Activated T-cell treated with anti-CD3 and anti-CD28 coated beads for 24 hours (primary cell): Measurements from ENCODE around the gene PRDM16.

Experiments used
- DNase-seq: peaks from one replicate; pipeline ENCODE4 v3.0.0-alpha.2; 2020; ENCODE audit warnings: low read depth

The PRDM16 gene

DNA sequence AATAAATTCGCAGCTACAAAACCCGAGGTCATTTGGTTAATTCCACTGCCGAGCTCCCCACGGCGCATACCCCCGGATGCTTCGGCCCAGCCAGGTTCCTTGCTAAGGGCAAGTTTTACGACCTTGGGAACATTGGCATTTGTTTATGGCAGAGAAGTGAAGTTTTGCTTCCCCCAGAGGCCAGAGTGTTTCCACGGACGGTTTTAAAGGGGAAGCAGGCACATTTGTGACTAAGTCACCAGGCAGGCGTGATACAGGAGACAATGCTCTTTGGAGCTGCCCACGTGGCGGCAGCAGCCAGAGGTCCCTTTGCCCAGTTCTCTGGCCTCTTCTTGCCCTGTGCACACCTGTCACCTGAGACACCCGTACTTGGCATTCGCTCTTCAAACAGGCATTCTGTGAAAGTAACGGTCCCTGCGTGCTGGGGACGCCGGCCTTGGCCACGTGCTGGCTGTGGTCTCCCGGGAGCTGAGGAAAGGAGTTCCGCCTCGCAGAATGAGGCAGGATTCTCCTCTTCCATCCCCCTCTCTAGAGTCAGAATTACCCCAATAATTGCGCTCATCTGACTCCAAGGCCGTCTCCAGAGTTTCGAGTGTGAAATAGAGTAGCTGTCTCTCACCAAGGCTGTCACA lies 138.3 kb downstream of the PRDM16 start:
- DNase-seq = no peak

DNA sequence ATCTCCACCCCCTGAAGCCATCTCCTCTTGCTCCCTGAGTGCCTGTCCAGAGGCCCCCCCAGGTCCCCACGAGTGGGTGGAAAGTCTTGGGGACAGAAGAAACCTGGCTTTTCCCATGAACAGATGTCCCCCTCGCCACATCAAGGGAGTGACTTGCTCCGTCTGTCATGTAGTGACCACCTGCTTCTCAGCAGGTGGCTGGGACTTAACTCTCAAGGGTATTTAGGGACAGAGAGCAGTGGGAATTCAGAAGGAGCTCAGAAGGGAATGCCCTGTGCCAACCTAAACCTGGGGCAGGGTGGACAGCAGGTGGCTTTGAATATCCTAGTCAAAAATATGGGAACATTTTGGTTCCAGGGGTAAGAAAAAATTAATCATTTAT lies 139.8 kb downstream of the PRDM16 start:
- DNase-seq = no peak

DNA sequence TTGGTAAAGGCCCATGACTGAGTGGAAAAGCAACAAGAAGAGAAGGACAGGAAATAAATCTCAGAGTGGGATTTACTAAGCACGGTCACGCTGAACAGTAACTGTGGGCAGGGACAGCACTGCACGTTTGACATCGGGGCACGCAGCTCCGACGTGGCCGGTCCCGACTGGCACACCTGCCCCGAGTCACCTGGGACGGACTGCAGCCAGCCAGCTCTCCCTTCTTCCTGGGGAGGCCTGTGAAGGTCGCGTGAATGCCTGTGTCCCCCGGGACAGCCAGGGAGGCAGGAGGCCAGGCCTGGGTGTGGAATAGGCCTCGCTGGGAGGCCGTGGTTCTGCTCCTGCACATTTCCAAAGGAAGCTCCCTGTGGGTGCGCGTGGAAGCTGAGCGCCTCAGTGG lies 140.2 kb downstream of the PRDM16 start:
- no peak for DNase-seq

DNA sequence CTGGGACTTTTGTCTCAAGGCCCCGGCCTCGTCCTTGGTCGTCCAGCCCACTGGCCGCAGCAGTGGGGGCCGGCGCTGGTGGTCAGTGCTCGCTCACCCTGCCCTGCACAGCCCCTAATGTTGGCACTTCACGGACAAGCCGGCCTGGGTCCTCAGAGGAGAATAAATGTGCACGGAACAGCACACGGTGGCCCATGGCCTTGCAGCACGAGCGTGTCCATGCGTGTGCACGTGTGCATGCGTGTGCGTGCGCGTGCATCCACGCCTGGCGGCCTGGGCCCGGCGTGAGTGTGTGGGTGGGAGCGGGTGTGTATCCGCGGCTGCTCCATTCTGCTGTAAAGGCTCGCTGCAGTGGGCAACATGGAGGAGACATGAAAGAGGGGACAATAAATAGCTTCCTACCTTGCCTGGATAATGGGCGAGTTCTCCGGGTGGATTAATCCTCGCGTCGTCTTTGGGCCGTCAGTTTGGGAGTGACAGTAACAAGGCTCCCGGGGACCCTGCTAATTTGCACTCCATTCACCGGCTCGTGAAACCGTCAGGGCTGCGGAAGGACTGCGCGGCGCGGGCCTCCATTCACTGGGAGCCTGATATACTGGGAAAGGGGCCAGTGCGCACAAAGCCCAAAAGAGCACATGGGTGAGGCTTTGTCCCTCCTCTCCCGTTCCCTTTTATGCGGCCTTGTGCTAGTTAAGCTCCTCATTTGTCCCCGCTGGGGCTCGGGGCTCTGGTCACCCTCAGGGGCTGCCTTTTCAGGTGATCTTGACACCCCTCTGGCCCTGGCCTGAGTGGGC lies 142.8 kb downstream of the PRDM16 start:
- DNase-seq = no peak

DNA sequence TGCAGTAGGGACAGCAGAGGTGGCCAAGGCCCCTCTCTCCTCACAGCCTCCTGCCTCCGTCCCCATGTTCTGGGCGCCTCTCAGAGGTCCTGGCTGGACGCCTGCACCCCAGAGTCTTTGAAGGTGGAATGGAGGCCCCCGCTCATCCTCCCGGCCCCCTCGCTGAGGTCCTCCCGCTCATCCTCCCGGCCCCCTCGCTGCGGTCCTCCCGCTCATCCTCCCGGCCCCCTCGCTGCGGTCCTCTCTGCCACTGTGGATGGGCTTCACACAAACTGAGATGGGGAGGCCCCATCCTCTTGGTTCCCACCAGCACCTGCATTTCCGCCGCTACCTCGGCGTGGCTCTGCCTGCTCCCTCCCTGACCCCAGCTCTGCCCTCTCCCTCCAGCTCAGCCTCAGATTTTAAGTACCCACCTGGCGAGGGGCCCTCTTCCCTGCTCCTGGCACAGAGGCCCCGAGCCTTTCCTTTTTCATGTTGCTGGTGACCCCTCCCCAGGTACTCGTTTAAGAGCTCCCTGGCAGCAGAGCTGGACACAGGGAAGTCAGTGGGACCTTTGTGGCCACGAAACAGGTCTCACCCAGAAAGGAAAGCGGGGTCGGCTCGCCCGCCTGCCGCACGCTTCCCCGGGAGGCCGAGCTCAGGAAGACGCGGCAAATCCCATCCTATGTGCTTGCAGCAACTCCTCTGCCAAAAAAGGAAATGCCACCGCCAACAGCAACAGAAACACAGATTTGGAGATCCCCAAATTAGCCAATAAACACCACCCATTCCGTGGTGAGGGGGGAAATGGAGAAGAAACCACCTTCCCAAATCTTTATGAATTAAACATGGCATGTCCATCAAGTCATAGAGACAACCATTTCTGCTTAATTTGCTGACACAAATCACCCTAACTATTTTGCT lies 143.7 kb downstream of the PRDM16 start:
- DNase-seq = no peak

DNA sequence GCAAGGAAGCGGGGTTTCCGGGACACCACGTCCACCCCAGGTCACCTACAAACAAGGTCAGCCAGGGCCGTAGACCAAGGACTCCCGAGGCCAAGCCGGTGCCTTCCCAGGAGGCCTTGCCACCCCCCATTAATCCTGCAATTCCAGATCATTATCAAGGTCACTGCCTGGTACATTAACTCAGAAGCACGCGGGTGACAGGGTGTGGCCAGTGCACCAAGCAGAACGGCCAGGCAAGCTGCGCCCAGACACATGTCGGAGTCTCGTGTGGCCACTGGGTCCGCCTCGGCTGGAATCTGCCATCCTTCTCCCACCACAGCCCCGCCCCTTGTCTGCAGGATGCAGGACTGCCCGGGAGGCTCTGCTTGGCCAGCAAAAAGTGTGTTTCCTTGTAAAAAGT lies 144.7 kb downstream of the PRDM16 start:
- DNase-seq = no peak

DNA sequence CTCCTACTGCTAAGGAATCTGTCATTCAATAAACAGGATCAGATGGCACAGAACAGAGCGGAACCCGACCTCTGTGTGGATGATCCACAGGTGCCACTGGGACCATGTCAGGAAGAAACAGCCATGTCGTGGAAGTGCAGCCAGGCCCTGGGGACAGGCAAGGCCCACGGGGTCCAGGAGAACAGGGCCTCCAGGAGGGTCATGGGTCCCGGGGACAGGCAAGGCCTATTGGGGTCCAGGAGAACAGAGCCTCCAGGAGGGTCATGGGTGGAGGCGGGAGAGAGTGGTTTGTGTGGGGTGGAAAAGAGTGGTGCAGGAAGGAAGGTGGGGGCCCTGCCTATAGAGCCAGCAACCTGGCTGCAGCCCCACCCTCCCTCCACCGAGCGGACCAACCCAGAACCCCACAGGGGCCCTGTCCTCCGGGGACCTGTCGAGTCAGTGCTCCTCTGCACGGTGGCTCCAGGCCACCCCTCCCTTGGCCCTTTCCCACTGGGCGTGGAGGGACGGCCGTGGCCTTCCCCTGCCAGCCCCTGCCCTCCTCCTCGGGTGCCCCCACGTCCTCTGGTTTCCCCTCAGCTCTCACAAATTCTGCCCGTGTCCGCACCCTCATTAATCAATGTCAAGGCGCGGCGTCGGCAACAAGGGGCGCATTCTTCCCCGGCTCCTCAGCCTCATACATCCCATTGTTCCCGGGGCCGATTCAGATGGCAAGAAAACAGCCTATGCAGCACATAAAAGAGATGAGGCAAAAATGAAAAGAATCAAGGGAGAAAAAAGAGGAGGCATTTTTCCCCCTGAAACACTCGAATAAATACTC lies 146.4 kb downstream of the PRDM16 start:
- no peak for DNase-seq

DNA sequence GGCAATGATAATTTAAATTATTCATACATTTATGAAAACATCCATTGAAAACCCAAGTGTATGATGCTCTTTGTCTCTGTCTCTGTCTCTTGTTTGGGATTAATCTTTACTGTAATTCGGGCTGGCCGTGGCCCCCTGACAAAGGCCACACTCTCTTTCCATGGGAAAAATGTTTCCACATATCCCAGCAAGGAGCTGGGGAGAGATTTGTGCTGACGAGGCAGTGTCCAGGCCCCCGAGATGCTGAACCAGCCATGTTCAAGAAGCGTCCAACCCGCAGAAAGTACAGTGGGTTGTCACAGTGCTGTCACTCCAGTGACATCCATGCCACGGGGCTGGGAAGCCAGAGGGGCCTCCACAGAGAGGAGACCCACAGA lies 147.0 kb downstream of the PRDM16 start:
- DNase-seq = no peak

DNA sequence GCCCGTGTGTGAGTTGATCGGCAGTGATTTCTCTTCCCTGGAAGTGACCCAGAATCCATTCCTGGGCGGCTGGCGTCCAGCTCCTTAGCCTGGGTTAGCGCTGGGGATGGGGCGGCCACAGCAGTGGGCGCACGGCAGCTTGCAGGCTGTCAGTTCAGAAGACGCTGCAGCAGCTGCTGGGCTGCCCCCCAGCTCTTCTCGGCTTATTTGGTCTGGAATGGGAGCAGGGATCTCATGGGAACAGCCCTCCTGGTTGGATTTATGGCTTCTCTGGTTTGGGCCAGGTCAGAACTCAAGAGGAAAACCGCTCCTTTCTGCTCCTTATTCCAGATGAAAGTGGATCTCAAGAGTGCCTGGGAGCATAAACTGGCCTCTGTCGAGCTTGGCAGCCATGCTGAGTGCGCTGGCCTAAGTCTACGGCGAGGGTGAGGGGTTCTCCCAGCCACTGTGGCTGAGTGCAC lies 148.2 kb downstream of the PRDM16 start:
- no peak for DNase-seq

DNA sequence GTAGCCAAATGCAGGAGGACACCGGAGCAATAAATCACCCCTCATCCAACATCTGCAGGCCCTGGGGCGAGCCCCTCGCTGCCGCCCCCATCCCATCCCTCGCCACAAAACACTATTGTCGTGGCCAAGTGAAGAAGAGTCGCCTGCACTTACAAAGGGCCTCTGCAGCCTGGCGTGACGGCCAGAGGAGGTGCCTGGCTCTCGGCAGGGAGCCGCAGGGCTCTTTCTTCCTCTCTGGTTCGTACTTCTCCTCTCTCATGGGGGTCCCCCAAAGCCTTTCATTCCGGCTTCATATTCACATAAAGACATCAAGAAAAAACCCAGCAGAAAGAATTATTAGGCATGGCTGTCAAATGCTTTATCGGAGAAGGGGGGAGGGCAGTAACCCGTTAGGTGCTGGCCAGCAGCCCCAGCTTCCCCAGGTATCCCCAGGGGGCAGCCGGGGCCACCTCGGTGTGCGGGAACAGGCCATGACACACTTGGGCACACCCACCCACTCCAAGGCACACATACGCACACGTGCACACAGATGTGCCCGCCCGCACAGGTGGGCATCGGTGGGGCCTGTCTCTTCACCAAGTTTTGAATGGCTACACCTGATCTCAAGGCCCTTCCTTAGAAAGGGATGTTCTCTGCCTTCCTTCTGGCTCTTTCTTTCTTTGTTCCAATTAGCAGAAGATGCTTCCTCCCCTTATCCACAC lies 149.1 kb downstream of the PRDM16 start:
- no peak for DNase-seq

DNA sequence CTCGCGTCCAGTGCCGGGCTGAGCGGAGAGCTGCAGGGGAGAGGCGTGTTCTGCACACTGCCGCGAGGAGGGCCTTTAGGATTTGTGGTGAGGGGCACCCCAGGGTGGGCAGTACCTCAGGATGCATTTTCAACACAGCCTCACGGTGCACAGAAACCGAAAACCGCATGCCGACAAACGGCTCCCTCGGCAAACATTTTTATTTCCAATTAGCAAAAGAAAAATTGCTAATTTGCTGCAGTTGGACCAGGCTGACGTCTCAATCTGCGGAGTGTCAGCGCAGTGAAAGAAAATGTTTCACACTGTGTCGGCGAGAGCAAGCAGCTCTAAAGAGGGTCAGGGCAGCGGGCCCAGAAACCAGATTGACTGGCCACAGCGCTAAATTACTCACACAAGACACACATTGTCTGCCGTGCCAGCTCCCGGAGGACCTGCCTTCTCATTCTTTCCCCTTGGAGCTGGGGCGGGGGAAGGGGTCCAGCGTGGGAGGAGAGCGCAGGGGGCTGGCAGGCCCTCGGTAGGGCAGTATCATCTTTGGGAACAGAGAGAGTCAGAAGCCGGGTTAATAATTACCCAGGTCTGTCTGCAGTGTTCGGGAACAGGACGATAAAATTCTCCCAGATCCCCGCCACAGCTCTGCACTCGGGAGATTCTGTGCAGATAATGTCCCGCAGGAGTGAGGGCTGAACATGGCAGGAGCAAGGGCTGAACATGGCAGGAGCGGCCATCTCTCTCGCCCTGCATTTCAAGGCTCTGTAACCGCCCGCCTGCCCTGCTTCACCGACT lies 150.2 kb downstream of the PRDM16 start:
- DNase-seq = no peak

DNA sequence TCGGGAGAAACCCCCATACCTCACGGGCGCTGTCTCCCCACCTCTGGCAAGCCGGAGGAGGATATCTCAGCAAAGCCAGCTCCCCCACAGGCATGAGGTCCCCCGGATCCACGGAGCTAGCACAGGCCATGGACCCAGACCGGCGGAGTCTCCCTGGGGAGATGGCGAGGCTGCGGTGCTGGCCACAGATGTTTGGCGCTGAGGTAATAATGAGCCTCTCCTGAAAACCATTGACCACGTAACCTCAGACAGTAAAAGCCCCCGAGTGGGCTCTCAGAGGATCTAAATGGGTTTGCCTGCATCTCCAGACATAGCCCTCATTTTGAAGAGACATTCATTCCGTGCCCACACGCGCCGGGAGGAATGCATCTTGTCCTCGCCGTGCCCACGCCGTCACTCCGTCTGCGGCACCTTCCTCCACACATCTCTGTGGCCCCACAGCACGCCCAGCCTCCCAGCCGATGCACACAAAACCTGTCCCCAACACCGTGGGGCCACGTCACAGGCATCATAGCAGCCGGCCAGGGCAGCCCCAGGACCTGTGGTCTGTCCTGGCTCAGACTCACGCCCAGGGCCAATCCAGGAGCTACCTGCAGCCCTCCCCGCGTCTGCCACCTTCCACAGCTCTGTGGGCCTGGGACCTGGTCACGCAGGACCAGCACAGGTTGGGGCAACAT lies 150.9 kb downstream of the PRDM16 start:
- no peak for DNase-seq

DNA sequence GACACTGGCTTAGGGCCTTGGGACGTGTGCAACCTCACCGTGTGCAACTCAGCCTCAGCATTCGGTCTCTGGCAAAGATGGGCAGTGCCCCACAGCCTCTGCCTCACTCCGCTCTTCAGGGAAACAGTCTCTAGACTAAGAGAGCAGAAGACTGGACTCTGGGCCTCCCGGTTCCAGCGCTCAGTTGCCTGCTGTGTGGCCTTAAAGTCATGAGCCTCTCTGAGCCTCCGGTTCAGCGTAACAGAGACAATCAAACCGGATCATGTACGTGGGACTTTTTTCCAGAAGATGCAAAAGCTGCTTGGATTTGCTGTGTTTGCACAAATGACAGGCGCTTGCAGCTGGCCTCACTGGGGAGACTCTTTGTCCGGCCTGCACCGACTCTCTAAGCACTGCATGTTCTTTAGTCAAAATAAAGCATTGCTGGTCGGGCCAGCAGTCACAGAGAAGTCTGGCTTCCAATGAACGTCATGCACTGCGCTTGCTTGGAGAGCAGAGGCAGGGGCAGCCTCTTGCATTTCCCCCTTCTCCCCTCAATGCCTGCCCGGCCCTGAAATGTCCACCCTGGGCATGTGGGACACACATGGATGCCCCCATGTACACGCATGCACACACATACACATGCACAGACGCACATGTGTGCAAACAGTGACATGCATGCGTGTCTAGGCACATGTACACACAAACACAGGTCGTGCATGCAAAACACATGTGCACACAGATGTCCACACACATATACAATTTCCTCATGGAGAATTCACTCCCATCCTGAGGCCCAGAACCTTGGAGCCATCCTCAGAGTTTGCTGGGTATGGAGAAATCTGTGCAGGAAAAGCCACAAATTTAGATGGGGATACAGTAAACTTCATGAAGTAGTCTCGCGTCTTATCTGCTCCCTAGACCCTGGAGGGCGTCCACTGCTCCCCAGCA lies 152.4 kb downstream of the PRDM16 start:
- no peak for DNase-seq

DNA sequence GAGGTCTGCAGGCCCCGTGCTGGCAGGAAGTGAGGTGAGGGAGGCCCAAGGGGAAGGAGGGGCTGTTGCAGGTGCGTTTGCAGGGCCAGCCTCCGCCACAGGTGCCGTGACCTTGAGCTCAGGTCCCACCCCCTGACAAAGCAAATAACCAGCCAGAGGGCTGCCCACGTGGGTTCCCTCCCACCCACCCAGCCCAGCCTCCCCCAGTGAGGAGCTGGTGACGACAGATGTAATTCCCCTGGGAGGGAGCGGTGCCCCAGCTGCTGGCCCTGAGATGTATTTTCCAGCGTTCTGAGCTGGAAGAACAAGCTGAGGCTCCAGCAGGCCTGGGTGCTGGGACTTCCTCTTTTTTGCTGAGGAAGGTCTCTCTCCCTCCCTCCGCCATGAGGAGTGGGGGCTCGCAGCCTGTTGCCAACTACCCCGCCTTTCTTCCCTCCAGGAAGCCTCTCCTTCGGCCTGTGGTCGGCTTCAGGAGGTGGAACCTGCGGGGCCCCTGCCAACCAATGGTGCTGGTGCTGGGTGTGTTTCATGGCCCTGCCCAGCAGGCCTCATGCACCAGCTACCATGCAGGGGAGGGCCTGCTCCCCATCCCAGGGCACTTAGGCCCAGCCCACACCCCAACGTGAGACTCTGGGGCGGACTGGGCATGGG lies 153.2 kb downstream of the PRDM16 start:
- DNase-seq = no peak

DNA sequence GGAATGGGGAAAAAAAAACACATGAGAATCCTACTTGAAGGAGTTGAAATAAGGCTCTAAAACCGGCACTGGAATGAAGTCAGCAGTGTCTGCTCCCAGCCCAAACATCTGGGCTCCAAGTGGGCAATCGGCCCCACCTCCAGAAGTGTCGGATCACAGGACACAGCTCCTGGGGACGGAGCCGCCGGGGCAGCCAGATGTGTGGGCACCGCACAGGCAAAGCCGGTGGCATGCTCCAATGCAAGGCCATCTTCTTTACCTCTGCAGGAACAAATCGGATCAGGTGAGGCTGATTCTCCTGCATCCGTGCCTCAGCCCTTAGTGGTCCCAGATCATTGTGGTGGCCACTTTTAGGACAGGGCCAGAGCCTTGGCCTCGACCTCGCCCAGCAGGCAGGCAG lies 156.7 kb downstream of the PRDM16 start:
- DNase-seq = no peak

DNA sequence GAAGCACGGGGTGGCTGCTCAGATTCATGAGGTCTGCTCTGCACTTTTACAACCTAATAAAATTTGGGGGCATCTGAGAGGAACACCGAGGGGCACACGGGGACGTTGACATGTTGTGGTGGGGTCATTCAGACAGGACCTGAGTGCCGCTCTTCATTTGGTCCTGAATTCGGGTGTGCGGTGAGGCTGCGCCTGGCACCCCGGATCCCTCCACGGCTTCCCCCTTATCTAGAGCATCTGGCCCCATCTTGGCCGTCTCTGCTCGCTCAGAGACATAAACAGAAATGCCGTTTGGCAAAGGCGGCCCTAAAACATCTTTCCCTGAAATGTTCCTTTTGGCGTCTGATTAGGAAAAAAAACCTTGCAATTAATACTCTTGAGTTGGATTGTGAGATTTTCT lies 157.2 kb downstream of the PRDM16 start:
- DNase-seq = no peak

DNA sequence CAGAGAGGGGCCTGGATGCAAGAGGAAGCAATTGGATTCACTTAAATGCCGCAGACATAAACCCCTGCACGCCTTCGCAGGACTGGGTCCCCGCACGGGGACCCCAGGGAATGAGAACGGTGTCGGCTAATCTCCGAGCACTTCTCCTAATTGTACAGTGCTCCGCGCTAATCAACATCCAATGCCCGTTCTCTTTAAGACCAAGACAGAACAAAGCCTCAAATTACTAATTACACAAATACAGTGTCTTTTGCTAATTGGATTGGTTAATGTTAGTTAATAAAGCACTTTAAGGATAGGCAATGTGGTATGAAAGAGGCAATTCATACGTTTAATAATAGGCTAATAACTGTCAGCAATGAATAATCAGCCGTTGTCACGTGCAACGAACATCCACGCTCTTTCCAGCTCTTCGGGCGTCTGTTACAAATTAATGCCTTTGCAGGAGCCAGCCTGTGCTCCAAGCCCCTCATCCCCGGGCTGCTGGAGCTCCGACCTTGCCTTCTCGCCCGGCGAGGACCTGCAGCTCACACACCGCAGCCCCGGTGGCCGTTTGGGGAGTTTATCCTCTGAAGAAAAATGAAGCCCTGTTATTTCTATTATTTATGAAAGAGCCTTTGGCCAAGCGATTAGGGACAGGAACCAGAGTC lies 157.8 kb downstream of the PRDM16 start:
- no peak for DNase-seq

DNA sequence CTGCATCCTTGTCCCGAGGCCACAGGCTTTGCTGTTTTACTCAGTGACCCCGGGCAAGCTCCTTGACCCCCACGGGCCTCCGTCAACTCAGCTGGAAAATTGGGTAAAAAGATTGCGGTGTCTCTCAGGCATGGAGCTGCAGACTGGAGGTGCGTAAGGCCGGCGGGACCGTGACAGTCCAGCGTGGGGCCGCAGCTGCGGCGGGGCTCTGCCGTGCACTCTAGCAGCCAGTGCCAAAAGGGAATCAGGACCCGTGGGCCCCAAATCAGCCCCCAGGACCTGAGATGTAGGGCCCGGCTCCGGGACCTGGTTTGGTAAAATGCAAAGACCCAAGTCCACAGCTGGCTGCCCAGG lies 158.3 kb downstream of the PRDM16 start:
- DNase-seq = no peak
